ENCODE measurements around the gene GSTT2B. TPM values are rescaled to one million over a fixed set of nuclear protein-coding genes. Genes with fewer than 3 reads are reported as not detected.
"Not testable (repeated sequence)": the region's sequence is repeated elsewhere in the genome, so short reads cannot be mapped to it uniquely, and the experiment has no call there.

GSTT2B gene
- total RNA-seq, 1 experiment from 2014 or later, result 6.5 TPM

- in situ Hi-C loops (cut with HindIII; ENCODE audit: low pct_unique_long_range_greater_than_20kb, low sequenced_read_pairs); H3K9me3 ChIP-seq (ENCODE audit: control insufficient read depth, insufficient read depth, low read depth, low read length); H3K4me3 ChIP-seq (ENCODE audit: low read depth in 2 of 2, low read length in 2 of 2); H3K36me3 ChIP-seq (ENCODE audit: control insufficient read depth, insufficient read depth, low read length); H3K27ac ChIP-seq (ENCODE audit: low read length); ATAC-seq; DNase-seq (ENCODE audit: low read depth, low spot score); H3K4me1 ChIP-seq (ENCODE audit: control insufficient read depth, insufficient read depth, low read length); CTCF ChIA-PET; POLR2A ChIA-PET; H3K27me3 ChIP-seq (ENCODE audit: control insufficient read depth, insufficient read depth, low read length); BruUV-seq (replicated peaks); intact Hi-C loops (cut with micrococcal nuclease; ENCODE audit: unreplicated experiment): not testable (repeated sequence)
Observed at GRCh38 chr22:23993080-23993479, 32.1 kb upstream of the GSTT2B start.

DNA sequence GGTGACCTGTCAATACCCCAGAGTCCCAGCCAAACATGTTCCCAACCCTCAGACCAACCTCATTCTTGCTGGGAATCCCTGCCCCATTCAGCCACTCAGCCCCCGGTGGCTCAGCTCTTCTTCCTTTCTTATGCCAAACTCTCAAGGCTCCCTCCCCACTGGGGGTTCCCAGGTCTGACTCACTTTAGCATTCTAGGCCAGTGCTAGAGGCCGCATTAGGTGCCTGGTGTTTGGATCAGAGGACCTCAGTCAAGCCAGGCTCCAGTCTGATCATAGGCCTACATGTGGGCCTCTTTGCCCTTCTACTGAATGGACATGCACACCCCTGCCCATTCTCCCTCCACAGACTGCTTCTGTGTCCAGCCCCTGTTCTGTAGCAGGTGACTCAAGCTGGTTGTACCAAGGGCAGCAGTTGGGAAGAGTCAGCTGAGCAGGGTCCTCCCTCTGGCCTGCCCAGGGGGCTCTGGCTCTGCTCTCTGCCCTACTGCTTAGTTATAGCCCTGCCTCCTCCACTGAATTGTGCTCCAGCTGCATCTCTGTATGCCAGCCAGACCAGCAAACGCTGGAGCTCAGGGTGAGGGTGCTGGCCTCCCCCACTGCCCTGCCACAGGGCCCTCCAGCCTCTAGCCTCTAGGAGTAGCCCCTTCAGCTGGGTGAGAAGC is 28.7 kb upstream of the GSTT2B start:
- H3K4me1 ChIP-seq (ENCODE audit: control insufficient read depth, insufficient read depth, low read length); H3K36me3 ChIP-seq (ENCODE audit: control insufficient read depth, insufficient read depth, low read length); H3K9me3 ChIP-seq (ENCODE audit: control insufficient read depth, insufficient read depth, low read depth, low read length); DNase-seq (ENCODE audit: low read depth, low spot score); H3K27me3 ChIP-seq (ENCODE audit: control insufficient read depth, insufficient read depth, low read length); POLR2A ChIA-PET; CTCF ChIA-PET; H3K27ac ChIP-seq (ENCODE audit: low read length); ATAC-seq; intact Hi-C loops (cut with micrococcal nuclease; ENCODE audit: unreplicated experiment); in situ Hi-C loops (cut with HindIII; ENCODE audit: low pct_unique_long_range_greater_than_20kb, low sequenced_read_pairs); BruUV-seq (replicated peaks); H3K4me3 ChIP-seq (ENCODE audit: low read depth in 2 of 2, low read length in 2 of 2): not testable (repeated sequence)

DNA sequence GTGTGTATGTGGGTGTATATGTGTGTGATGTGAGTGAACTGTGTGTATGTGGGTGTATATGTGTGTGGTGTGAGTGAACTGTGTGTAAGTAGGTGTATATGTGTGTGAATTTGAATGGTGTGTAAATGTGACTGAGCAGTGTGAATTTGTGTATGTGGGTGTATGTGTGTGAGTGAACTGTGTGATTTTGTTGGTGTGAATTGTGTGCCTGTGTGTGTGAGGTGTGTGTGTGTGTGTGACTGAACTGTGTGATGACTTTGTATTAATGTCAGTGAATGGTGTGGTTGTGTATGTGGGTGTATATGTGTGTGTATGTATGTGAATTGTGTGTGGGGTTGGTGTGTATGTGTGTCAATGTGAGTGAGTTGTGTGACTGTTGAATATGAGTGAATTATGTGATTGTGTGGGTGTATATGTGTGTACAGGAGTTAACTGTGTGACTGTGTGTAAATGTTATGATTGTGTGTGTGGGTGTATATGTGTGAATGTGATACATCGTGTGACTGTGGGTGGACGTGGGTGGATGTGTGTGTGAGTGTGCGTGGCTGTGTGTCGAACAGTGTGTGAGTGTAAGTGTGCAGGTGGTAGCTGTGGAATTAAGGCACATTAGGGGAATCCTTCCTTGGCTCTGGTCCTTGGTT is 25.7 kb upstream of the GSTT2B start:
- DNase-seq (ENCODE audit: low read depth, low spot score); H3K27me3 ChIP-seq (ENCODE audit: control insufficient read depth, insufficient read depth, low read length); H3K9me3 ChIP-seq (ENCODE audit: control insufficient read depth, insufficient read depth, low read depth, low read length); ATAC-seq; POLR2A ChIA-PET; H3K27ac ChIP-seq (ENCODE audit: low read length); in situ Hi-C loops (cut with HindIII; ENCODE audit: low pct_unique_long_range_greater_than_20kb, low sequenced_read_pairs); H3K4me3 ChIP-seq (ENCODE audit: low read depth in 2 of 2, low read length in 2 of 2); CTCF ChIA-PET; H3K4me1 ChIP-seq (ENCODE audit: control insufficient read depth, insufficient read depth, low read length); BruUV-seq (replicated peaks); H3K36me3 ChIP-seq (ENCODE audit: control insufficient read depth, insufficient read depth, low read length); intact Hi-C loops (cut with micrococcal nuclease; ENCODE audit: unreplicated experiment): not testable (repeated sequence)

GRCh38 chr22:23986089-23986488 is 25.1 kb upstream of the GSTT2B start:
- intact Hi-C loops (cut with micrococcal nuclease; ENCODE audit: unreplicated experiment); H3K9me3 ChIP-seq (ENCODE audit: control insufficient read depth, insufficient read depth, low read depth, low read length); ATAC-seq; POLR2A ChIA-PET; BruUV-seq (replicated peaks); H3K27me3 ChIP-seq (ENCODE audit: control insufficient read depth, insufficient read depth, low read length); H3K27ac ChIP-seq (ENCODE audit: low read length); DNase-seq (ENCODE audit: low read depth, low spot score); CTCF ChIA-PET; H3K36me3 ChIP-seq (ENCODE audit: control insufficient read depth, insufficient read depth, low read length); H3K4me3 ChIP-seq (ENCODE audit: low read depth in 2 of 2, low read length in 2 of 2); in situ Hi-C loops (cut with HindIII; ENCODE audit: low pct_unique_long_range_greater_than_20kb, low sequenced_read_pairs); H3K4me1 ChIP-seq (ENCODE audit: control insufficient read depth, insufficient read depth, low read length): not testable (repeated sequence)

DNA sequence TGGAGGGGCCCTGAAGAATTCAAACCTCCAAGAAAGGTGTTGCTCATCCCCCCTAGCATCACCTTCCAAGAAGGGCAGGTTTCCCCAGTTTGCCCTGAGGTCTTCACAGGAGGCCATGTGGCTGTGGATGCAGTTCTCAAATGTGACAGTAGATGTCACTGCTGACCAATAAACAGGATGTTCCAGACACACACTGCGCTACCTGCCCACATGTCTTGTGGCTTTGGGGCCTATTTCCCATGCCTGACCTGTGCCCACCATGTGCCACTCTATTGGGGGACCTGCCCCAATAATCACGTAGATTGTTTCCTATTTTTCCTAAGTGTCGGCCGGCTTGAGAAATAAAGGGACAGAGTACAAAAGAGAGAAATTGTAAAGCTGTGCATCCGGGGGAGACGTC is 23.4 kb upstream of the GSTT2B start:
- no TSS peak for BruUV-seq (replicated peaks)
- Histone ChIP-seq H3K4me3 (ENCODE audit: low read depth in 2 of 2, low read length in 2 of 2) (no peak overlapping the region), H3K36me3 (ENCODE audit: control insufficient read depth, insufficient read depth, low read length) (no peaks in the 10 kb centered on the region), H3K9me3 (ENCODE audit: control insufficient read depth, insufficient read depth, low read depth, low read length) (no peaks in the 10 kb centered on the region), H3K27me3 (ENCODE audit: control insufficient read depth, insufficient read depth, low read length) (no peaks in the 10 kb centered on the region), H3K4me1 (ENCODE audit: control insufficient read depth, insufficient read depth, low read length) (no peaks in the 10 kb centered on the region), H3K27ac (ENCODE audit: low read length) (no peak overlapping the region)
- POLR2A ChIA-PET, result no interaction called here
- DNase-seq (ENCODE audit: low read depth, low spot score), result no peak
- no peak for ATAC-seq
- in situ Hi-C loops (cut with HindIII; ENCODE audit: low pct_unique_long_range_greater_than_20kb, low sequenced_read_pairs) (no loop called here), intact Hi-C loops (cut with micrococcal nuclease; ENCODE audit: unreplicated experiment) (no loop called here)
- CTCF ChIA-PET, result no interaction called here
- no peak for TF ChIP-seq TCF7L2 (IDR thresholded peaks at IDR 0.05; ENCODE audit: low read depth, low read length)
- TF ChIP-seq, protein P1, sequence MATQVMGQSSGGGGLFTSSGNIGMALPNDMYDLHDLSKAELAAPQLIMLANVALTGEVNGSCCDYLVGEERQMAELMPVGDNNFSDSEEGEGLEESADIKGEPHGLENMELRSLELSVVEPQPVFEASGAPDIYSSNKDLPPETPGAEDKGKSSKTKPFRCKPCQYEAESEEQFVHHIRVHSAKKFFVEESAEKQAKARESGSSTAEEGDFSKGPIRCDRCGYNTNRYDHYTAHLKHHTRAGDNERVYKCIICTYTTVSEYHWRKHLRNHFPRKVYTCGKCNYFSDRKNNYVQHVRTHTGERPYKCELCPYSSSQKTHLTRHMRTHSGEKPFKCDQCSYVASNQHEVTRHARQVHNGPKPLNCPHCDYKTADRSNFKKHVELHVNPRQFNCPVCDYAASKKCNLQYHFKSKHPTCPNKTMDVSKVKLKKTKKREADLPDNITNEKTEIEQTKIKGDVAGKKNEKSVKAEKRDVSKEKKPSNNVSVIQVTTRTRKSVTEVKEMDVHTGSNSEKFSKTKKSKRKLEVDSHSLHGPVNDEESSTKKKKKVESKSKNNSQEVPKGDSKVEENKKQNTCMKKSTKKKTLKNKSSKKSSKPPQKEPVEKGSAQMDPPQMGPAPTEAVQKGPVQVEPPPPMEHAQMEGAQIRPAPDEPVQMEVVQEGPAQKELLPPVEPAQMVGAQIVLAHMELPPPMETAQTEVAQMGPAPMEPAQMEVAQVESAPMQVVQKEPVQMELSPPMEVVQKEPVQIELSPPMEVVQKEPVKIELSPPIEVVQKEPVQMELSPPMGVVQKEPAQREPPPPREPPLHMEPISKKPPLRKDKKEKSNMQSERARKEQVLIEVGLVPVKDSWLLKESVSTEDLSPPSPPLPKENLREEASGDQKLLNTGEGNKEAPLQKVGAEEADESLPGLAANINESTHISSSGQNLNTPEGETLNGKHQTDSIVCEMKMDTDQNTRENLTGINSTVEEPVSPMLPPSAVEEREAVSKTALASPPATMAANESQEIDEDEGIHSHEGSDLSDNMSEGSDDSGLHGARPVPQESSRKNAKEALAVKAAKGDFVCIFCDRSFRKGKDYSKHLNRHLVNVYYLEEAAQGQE (IDR thresholded peaks at IDR 0.05; ENCODE audit: insufficient read depth in 1 of 2, low read depth in 2 of 2, low read length in 1 of 2), result no peak
- TF ChIP-seq, protein P2, sequence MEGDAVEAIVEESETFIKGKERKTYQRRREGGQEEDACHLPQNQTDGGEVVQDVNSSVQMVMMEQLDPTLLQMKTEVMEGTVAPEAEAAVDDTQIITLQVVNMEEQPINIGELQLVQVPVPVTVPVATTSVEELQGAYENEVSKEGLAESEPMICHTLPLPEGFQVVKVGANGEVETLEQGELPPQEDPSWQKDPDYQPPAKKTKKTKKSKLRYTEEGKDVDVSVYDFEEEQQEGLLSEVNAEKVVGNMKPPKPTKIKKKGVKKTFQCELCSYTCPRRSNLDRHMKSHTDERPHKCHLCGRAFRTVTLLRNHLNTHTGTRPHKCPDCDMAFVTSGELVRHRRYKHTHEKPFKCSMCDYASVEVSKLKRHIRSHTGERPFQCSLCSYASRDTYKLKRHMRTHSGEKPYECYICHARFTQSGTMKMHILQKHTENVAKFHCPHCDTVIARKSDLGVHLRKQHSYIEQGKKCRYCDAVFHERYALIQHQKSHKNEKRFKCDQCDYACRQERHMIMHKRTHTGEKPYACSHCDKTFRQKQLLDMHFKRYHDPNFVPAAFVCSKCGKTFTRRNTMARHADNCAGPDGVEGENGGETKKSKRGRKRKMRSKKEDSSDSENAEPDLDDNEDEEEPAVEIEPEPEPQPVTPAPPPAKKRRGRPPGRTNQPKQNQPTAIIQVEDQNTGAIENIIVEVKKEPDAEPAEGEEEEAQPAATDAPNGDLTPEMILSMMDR (IDR thresholded peaks at IDR 0.05), result no peak
- no peak for TF ChIP-seq POLR2AphosphoS5 (IDR thresholded peaks at IDR 0.05; ENCODE audit: low read depth, low read length)
- TF ChIP-seq SIN3A (IDR thresholded peaks at IDR 0.05; ENCODE audit: borderline replicate concordance, insufficient read depth, low read depth, low read length), result no peak

All from Panc1 (cell line).